ENCODE measurements around the gene TRIP12.

DNA sequence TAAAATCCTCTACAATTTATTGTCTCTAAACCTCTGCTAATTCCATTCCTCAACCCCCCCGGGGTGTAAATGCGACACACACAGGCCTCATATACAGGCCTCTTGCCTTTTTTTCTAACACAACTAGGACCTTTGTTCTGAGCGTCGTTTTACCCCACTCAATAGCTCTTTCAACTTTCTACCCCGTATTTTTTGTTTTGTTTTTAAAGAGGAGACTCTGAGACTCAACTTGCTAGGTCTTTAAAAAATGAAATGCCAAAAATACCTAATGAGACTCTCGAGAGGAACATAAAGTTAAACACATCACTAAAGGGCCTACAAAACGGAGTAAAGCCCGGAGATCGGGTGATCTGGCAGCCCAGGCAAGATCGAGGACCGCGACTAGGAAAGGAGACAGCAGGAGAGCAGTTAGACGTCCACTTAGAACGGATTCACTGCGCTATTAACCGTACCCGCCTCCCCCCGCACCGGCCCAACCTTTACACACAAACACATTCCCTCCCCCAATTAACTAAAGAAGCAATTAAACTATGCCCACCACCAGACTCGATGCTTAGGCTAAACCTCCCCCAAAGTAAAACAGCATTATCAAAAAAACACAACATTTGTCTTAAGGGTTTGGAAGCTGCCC lies 1.7 kb downstream of the TRIP12 start:
- TF ChIP-seq, protein P1, sequence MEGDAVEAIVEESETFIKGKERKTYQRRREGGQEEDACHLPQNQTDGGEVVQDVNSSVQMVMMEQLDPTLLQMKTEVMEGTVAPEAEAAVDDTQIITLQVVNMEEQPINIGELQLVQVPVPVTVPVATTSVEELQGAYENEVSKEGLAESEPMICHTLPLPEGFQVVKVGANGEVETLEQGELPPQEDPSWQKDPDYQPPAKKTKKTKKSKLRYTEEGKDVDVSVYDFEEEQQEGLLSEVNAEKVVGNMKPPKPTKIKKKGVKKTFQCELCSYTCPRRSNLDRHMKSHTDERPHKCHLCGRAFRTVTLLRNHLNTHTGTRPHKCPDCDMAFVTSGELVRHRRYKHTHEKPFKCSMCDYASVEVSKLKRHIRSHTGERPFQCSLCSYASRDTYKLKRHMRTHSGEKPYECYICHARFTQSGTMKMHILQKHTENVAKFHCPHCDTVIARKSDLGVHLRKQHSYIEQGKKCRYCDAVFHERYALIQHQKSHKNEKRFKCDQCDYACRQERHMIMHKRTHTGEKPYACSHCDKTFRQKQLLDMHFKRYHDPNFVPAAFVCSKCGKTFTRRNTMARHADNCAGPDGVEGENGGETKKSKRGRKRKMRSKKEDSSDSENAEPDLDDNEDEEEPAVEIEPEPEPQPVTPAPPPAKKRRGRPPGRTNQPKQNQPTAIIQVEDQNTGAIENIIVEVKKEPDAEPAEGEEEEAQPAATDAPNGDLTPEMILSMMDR (IDR thresholded peaks at IDR 0.05; ENCODE audit: insufficient read depth, low read length), result no peak
- no peak for TF ChIP-seq POLR2AphosphoS5 (IDR thresholded peaks at IDR 0.05; ENCODE audit: low read depth)
- TF ChIP-seq, protein P2, sequence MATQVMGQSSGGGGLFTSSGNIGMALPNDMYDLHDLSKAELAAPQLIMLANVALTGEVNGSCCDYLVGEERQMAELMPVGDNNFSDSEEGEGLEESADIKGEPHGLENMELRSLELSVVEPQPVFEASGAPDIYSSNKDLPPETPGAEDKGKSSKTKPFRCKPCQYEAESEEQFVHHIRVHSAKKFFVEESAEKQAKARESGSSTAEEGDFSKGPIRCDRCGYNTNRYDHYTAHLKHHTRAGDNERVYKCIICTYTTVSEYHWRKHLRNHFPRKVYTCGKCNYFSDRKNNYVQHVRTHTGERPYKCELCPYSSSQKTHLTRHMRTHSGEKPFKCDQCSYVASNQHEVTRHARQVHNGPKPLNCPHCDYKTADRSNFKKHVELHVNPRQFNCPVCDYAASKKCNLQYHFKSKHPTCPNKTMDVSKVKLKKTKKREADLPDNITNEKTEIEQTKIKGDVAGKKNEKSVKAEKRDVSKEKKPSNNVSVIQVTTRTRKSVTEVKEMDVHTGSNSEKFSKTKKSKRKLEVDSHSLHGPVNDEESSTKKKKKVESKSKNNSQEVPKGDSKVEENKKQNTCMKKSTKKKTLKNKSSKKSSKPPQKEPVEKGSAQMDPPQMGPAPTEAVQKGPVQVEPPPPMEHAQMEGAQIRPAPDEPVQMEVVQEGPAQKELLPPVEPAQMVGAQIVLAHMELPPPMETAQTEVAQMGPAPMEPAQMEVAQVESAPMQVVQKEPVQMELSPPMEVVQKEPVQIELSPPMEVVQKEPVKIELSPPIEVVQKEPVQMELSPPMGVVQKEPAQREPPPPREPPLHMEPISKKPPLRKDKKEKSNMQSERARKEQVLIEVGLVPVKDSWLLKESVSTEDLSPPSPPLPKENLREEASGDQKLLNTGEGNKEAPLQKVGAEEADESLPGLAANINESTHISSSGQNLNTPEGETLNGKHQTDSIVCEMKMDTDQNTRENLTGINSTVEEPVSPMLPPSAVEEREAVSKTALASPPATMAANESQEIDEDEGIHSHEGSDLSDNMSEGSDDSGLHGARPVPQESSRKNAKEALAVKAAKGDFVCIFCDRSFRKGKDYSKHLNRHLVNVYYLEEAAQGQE (IDR thresholded peaks at IDR 0.05; ENCODE audit: insufficient replicate concordance, low read depth), result no peak
- no peak for TF ChIP-seq GABPA (IDR thresholded peaks at IDR 0.05; ENCODE audit: low read depth)
- no peak for TF ChIP-seq SPI1 (IDR thresholded peaks at IDR 0.05; ENCODE audit: borderline replicate concordance, low read depth)
